C4-2B (cell line): Measurements from ENCODE around the gene RASA2.
A peak's percentile ranks its signal among the peaks of the same experiment; 100 is the strongest.

ENCODE experiments used
- H3K27ac ChIP-seq: fragments of 450-650 bp; 2 replicates; pipeline ENCODE4 v1.5.1; 2017
- ZFX ChIP-seq: fragments of 450-650 bp; IDR thresholded peaks from 2 replicates; pipeline ENCODE4 v1.6.1; 2017
- TF ChIP-seq, protein P1 (sequence below): fragments of 450-650 bp; conservative IDR thresholded peaks from 2 replicates; pipeline ENCODE4 v1.5.1; 2017; ENCODE audit warnings: mild to moderate bottlenecking

Gene RASA2

DNA sequence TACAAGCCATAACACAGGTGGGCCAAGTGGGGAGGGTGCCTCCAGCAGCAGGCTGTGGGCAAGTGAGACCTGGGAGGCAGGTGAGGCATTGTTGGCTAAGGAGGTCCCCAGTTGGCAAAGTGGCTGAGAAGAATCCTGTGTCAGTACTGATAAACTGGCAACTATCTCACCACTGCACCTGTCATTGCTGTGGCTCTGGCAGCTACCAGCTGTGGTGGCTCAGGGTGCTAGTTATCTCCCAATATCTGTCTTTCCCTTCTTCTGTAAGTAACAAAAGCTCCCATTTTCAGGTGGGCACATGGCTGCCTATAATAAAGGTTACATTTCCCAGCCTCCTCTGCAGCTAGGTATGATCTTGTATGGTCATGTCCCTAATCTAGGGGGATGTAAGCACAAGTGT is 170.7 kb downstream of the RASA2 start:
- no peak for TF ChIP-seq ZFX
- TF ChIP-seq, protein P1, sequence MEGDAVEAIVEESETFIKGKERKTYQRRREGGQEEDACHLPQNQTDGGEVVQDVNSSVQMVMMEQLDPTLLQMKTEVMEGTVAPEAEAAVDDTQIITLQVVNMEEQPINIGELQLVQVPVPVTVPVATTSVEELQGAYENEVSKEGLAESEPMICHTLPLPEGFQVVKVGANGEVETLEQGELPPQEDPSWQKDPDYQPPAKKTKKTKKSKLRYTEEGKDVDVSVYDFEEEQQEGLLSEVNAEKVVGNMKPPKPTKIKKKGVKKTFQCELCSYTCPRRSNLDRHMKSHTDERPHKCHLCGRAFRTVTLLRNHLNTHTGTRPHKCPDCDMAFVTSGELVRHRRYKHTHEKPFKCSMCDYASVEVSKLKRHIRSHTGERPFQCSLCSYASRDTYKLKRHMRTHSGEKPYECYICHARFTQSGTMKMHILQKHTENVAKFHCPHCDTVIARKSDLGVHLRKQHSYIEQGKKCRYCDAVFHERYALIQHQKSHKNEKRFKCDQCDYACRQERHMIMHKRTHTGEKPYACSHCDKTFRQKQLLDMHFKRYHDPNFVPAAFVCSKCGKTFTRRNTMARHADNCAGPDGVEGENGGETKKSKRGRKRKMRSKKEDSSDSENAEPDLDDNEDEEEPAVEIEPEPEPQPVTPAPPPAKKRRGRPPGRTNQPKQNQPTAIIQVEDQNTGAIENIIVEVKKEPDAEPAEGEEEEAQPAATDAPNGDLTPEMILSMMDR = no peak
- no peak overlapping the region for H3K27ac ChIP-seq

DNA sequence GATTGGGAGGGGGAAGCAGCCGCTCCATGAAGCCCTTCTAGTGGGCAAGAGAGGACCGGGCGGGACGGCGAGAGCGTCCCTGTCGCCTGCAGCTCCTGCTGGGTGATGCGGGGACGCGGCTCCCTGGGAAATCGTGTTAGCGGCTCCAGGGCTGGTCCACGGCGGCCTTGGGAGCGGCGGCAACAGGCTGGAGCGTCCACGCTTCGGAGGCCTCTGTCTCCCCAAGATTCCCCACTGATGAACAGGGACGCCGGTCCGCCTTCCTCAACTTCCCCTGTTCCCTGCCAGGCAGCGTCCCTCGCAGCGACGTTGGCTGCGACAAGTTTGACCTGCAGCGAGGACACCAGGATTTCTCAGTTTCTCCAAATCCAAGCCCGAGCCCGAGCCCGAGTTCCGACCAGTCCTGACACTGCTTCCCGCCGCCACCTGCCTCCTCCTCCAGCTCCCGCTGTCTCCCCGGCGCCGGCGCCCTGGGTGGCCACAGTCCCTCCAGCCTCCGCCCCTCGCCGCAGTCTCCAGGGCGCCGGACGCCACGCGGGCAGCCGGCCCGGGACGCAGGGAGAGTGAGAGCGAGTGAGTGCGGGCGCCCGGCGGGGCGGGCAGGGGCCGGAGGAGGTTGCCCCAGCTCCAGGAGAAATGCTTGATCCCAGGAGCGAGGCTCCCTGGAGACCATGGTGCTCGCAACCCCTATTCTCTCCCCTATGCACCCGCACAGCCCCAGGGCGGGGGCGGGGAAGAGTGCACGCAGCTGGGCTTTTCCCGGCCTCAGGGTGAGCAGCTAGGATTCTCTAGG is 173.2 kb downstream of the RASA2 start:
- H3K27ac ChIP-seq = peak overlapping the region; percentile 68
- peak; percentile 59 for TF ChIP-seq ZFX
- TF ChIP-seq, protein P1 = no peak

DNA sequence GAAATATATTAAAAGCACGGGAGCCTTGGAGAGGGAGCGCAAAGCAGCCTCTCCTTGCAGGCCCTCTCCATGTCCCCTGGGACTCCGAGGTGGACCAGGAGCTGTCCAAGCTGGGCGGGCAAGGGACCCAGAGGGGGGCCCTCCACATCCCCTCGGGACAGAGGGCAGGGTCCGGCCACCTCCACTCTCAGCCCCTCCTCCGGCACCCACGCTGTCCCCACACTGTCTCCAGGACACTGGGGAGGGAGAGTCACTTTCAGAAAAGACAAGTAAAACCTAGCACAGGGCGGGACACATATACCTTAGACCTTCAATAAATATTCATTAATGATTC is 173.8 kb downstream of the RASA2 start:
- TF ChIP-seq, protein P1 = no peak
- TF ChIP-seq ZFX = no peak
- peak overlapping the region; percentile 68 for H3K27ac ChIP-seq

DNA sequence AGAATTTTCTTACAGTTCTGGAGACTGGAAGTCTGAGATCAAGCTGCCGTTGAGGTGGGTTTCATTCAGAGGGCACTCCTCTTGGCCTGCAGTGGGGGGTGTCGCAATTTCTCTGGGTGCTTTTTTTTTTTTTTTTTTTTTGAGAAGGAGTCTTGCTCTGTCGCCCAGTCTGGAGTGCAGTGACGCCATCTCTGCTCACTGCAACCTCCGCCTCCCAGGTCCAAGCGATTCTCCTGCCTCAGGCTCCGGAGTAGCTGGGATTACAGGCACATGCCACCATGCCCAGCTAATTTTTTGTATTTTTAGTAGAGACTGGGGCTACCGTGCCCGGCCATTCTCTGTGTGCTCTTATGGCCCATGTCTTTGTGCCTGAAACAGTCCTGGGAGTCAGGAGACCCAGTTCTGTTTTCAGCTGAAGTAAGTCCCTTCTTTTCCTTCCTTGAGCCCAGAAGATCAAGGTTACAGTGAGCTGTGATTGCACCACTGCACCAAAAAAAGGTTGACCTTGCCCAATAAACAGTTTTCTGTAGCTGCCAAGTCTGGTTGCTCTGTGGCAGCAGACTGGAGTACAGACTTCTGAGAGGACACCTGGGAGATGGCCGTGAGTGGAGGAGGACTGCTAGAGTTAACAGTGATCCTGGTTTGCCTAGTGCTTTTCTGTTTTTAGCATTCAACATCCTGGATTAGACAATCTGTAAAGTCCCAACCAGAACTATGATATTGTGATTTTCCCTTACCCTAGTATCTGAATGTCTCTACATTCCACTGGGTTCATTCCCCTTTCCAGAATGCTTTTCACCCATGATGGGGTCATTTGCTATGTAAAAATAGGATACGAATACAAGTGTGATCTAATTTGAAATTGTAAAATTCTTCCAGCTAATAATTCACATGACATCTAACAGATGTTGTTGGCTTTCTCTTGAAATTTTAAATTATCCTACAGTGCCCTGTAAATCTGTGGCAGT is 174.7 kb downstream of the RASA2 start:
- H3K27ac ChIP-seq = no peak overlapping the region
- TF ChIP-seq, protein P1 = no peak
- TF ChIP-seq ZFX = no peak

DNA sequence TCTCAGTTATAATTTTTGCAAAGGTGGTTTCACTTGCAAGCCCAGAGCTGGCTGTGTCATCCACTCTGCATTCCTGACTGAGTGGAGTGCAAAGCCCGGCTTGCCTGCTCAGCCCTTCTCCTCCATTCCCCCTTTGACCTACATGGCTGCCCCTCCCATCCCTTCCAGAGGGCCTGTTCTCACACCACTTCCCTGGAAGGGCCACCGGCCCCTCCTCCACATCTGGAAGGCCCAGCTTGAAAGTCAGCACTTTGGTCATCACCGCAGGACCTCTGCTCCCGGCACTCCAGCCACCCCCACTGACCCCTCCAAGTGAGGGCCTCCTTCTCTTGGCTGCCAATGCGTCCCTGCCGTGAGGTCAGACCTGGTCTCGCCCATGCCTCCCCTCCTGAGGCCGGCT is 177.2 kb downstream of the RASA2 start:
- H3K27ac ChIP-seq = no peak overlapping the region
- TF ChIP-seq ZFX = no peak
- TF ChIP-seq, protein P1 = no peak
